Prostate gland (tissue), 2 donors: Measurements from ENCODE around the gene HAO2.

Experiments used
- POLR2A ChIP-seq: fragments of 450-650 bp; IDR thresholded peaks from one replicate; pipeline ENCODE4 v1.6.1; 2016; ENCODE audit warnings: antibody characterized with exemption, mild to moderate bottlenecking
- TF ChIP-seq, protein P1 (sequence below), 4 experiments: fragments of 200-600 bp in 2 of 4; fragments of 450-650 bp in 2 of 4; sonication (generic) in 2 of 4; IDR thresholded peaks; 1 replicate in 3 of 4; 2 replicates in 1 of 4; pipeline ENCODE4 v1.5.1; 2016 to 2019; ENCODE audit warnings: antibody characterized with exemption in 4 of 4, mild to moderate bottlenecking in 2 of 4, moderate library complexity in 2 of 4

DNA sequence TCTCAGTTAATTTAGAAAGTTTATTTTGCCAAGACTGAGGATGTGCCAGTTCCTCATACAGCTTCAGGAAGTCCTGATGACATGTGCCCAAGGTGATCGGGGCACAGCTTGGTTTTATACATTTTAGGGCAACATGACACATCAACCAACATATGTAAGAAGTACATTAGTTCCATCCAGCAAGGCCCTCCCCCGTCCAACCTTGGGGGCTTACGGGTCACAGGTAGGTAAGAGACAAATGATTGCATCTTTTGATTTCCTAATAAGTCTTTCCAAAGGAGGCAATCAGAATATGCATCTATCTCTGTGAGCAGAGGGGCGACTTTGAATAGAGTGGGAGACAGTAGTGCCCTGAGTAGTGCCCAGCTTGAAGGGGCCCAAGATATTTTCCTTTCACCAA lies 19.6 kb upstream of the HAO2 start:
- TF ChIP-seq, protein P1, sequence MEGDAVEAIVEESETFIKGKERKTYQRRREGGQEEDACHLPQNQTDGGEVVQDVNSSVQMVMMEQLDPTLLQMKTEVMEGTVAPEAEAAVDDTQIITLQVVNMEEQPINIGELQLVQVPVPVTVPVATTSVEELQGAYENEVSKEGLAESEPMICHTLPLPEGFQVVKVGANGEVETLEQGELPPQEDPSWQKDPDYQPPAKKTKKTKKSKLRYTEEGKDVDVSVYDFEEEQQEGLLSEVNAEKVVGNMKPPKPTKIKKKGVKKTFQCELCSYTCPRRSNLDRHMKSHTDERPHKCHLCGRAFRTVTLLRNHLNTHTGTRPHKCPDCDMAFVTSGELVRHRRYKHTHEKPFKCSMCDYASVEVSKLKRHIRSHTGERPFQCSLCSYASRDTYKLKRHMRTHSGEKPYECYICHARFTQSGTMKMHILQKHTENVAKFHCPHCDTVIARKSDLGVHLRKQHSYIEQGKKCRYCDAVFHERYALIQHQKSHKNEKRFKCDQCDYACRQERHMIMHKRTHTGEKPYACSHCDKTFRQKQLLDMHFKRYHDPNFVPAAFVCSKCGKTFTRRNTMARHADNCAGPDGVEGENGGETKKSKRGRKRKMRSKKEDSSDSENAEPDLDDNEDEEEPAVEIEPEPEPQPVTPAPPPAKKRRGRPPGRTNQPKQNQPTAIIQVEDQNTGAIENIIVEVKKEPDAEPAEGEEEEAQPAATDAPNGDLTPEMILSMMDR (IDR thresholded peaks at IDR 0.05), result no peak
- TF ChIP-seq POLR2A, result no peak
